GM19238 (cell line): ENCODE data around the gene SLC1A4.

Source experiments
- DNase-seq: peaks from one replicate; pipeline ENCODE4 v3.0.0; 2011; ENCODE audit warnings: low spot score; ENCODE audit not compliant: insufficient read length

Gene SLC1A4

DNA sequence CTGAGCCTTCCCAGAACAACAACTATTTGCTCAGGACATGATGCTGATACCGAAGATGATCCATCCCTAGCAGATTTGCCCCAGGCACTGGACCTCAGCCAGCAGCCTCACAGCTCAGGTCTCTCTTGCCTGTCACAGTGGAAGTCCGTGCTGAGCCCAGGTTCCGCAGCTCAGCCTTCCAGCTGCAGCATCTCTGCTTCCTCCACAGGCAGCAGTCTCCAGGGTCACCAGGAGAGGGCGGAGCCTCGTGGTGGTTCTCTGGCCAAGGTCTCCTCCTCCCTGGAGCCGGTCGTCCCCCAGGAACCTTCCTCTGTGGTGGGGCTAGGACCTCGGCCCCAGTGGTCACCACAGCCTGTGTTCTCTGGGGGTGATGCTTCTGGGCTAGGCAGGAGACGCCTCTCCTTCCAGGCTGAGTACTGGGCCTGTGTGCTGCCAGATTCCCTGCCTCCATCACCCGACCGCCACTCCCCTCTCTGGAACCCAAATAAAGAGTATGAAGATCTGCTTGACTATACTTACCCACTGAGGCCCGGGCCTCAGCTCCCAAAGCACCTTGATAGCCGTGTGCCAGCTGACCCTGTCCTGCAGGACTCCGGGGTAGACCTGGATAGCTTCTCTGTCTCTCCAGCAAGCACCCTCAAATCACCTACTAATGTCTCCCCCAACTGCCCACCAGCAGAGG is 82.4 kb downstream of the SLC1A4 start:
- no peak for DNase-seq

DNA sequence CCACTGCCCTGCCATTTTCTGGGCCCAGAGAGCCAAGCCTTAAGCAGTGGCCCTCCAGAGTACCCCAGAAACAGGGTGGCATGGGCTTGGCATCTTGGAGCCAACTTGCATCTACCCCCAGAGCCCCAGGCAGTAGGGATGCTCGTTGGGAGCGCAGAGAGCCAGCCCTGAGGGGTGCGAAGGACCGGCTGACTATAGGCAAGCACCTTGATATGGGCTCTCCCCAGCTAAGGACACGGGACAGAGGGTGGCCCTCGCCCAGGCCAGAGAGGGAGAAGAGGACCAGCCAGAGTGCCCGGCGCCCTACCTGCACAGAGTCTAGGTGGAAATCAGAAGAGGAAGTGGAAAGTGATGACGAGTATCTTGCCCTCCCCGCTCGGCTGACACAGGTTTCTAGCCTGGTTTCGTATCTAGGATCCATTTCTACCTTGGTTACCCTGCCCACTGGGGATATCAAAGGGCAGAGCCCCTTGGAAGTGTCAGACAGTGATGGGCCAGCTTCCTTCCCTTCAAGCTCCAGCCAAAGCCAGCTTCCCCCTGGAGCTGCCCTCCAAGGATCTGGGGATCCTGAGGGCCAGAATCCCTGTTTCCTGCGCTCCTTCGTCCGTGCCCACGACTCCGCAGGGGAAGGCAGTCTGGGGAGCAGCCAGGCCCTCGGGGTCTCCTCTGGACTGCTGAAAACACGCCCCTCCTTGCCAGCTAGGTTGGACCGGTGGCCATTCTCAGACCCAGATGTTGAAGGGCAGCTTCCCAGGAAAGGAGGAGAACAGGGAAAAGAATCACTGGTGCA is 83.2 kb downstream of the SLC1A4 start:
- DNase-seq, result peak; percentile 25
